Left cardiac atrium (tissue), 4 donors: Measurements from ENCODE around the gene TTC17. TPM values are rescaled to one million over a fixed set of nuclear protein-coding genes. Genes with fewer than 3 reads are reported as not detected.

Source experiments
- ATAC-seq, 2 donors: fragments of 200-7000 bp; cut with Tn5 transposase; one replicate each; pipeline ENCODE4 v1.9.1; 2020; ENCODE audit warnings: mild to moderate bottlenecking in 2 of 2, moderate library complexity in 2 of 2
- DNase-seq: peaks from one replicate; pipeline ENCODE4 v3.0.0-alpha.2; 2020
- intact Hi-C, 2 donors: fragments of 100-400 bp; cut with DNase I; formaldehyde crosslinking; loops; one replicate each; pipeline versions ENCODE4 v1.14.1 to v1.15.1; 2022 to 2023
- total RNA-seq, 2 donors: library from RNA; stranded (reverse); fragmentation: NEBNext Ultra II Directional; extraction: Animal tissue kit (Norgen Biotek cat#: 25700); gene quantifications; one replicate each; pipeline ENCODE4 v1.2.1, GENCODE V29; 2021
- donor health status: DM: no; HTN: yes; CAD: no.
- donor health status: DM: no; HTN: yes; CAD: no; lungs with severe emphysema.
- donor health status: DM: yes; HTN: yes; CAD: no.
- donor health status: Dilated cardiomyopathy.

TTC17 gene
- total RNA-seq, 2 donors from 2014 or later, result 34.1 to 40.2 TPM

GRCh38 chr11:43511959-43512358 lies 153.2 kb downstream of the TTC17 start:
- intact Hi-C loops, result no loop called here
- no peak for DNase-seq
- no peak for ATAC-seq

- intact Hi-C loops, result no loop called here
- ATAC-seq, result no peak
- DNase-seq, result no peak
These were observed 156.4 kb downstream of the TTC17 start for GRCh38 chr11:43515090-43515489.

GRCh38 chr11:43516316-43516850 lies 157.7 kb downstream of the TTC17 start:
- DNase-seq (no peak), ATAC-seq (no peak)
- intact Hi-C loops, result no loop called here

DNA sequence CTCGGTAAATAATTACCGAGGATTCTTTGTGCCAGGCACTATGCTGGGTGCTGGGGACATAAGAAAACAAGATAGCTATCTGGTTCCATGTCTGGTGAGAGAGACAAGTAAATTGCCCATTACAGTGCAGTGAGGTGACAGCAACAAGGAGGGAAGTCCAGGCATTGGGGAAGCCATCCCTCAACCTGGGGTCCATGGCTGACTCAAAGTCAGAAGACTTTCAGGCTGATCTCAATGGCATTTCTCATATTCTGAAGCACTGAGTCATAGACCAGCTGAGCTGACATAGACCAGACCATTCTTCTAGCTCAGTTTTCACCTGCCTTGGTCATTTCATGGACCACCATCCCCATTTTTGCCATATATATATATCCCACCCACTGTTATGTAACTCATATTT lies 158.8 kb downstream of the TTC17 start:
- ATAC-seq, result no peak
- intact Hi-C loops, result no loop called here
- DNase-seq, result no peak

GRCh38 chr11:43518408-43519160 lies 159.9 kb downstream of the TTC17 start:
- ATAC-seq, result no peak
- intact Hi-C loops, result no loop called here

GRCh38 chr11:43521471-43521870 lies 162.8 kb downstream of the TTC17 start:
- ATAC-seq, result no peak
- intact Hi-C loops, result no loop called here
- DNase-seq, result no peak

More at GRCh38 chr11:43518408-43519160, 159.9 kb downstream of the TTC17 start:
- no peak for DNase-seq

GRCh38 chr11:43523632-43524031 lies 164.9 kb downstream of the TTC17 start:
- DNase-seq, result no peak
- ATAC-seq, result no peak
- intact Hi-C loops, result no loop called here

- intact Hi-C loops, result no loop called here
- DNase-seq, result no peak
- ATAC-seq, result no peak
These were observed 173.3 kb downstream of the TTC17 start for GRCh38 chr11:43532041-43532440.

DNA sequence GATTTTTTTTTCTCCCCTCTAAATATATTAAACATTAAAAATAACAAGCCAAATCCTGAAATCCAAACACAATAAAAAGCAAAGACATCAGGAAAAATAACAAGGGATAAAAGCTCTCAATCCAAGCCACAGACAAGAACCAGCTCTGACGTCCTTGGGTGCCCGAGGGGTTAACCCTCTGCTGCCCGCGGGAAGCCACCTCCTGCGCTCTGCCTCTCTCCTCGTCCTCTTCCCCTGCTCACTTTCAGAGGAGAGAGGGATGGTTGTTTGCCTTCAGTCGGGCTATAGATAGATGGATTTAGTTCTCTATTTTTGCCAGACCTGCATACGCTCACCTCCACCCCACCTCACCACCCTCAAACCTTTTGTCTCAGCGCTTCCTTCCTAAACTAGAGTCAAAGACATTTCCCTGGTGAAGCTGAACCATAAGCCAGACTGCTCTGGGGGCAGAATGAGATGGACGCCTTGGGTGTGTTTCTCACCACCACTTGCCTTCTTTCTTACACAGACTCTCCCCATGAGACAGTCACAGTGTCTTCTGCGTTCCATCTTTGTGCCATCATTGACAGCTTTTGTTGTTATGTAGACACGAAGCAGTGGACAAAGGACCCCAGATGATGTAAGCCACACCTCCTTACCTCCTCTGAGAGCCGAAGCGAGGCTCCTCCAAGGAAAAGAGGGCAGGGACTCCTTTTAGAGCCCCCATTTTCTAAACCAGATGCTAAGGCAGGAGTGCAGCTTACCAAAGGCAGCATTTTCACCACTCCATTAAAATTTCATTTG lies 179.3 kb downstream of the TTC17 start:
- intact Hi-C loops, result no loop called here
- ATAC-seq (no peak), DNase-seq (no peak)

- no peak for ATAC-seq
- intact Hi-C loops, result no loop called here
- no peak for DNase-seq
These were observed 183.3 kb downstream of the TTC17 start for GRCh38 chr11:43541993-43542392.

DNA sequence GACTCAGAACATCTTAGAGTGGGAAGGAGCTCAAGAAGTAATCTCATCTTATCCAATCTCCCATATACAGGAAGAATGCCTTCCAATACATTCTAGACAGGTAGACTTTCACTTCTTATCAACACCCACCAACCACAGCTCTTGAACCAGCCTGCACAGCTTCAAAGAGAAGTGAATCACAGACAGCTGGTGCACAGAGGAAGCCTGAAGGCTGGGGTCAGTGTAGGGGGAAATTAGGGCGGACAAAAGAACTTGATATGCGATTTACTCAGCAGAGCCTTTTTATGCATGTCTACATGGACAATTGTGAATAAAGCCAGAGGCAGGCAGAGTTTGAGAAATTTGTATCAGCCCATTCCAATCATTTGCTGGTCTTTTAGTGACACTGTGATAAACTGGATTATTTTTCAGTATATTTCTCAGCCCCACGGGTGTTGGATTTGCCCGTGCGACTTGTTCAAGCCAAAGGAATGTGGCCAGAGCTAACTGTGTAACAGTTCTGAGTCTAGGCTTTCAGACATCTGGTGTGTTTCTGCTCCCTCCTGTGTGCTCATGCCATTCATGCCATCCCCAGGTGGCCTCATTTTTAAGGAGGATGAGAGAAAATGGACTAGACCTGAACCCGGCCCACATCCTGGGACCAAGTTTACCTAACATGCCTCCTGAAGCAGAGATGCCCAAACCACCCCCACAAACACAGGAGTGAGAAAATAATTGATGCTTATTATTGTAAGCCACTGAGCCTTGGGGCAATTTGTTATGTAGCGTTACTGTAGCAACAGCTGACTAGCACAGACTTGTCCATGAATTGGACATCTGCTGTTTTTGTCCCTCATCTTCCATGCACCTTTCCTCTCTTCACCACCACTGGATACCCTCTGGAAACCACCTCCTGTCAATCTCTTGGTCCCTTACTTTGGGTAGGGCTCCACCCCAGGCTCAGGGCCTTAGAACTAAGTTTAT lies 184.3 kb downstream of the TTC17 start:
- ATAC-seq, result no peak
- intact Hi-C loops, result no loop called here
- DNase-seq, result no peak

Other genes starting within 250 kb of the TTC17 start
- gene API5, start 46.9 kb upstream of the TTC17 start, total RNA-seq, result 10 to 100 TPM; 41.2 to 52.8 TPM